ENCODE results near the gene EIF6.
A peak's percentile ranks its signal among the peaks of the same experiment; 100 is the strongest.
"Not testable (repeated sequence)": the region's sequence is repeated elsewhere in the genome, so short reads cannot be mapped to it uniquely, and the experiment has no call there.

EIF6 gene

GRCh38 chr20:35284267-35284991, at the start of gene EIF6:
TSS of gene EIF6 (minus strand) at chr20:35284772. CDS start at chr20:35284487, 285 bp downstream.
- peak; percentile 84 for DNase-seq

GRCh38 chr20:35333606-35334005, 49.0 kb upstream of the EIF6 start:
- DNase-seq: no peak

- no peak for DNase-seq
Measured at GRCh38 chr20:35332540-35333200, 48.1 kb upstream of the EIF6 start.

GRCh38 chr20:35329435-35330139, 45.0 kb upstream of the EIF6 start:
- DNase-seq: peak; percentile 14

GRCh38 chr20:35328689-35329088, 44.1 kb upstream of the EIF6 start:
- no peak for DNase-seq

- DNase-seq: no peak
Measured at GRCh38 chr20:35328095-35328685, 43.6 kb upstream of the EIF6 start.

GRCh38 chr20:35327074-35327976, 42.8 kb upstream of the EIF6 start:
- no peak for DNase-seq

- no peak for DNase-seq
Measured at GRCh38 chr20:35326740-35327073, 42.1 kb upstream of the EIF6 start.

GRCh38 chr20:35326021-35326739, 41.6 kb upstream of the EIF6 start:
- no peak for DNase-seq

- DNase-seq: no peak
Measured at GRCh38 chr20:35325401-35325800, 40.8 kb upstream of the EIF6 start.

GRCh38 chr20:35320396-35321126, 36.0 kb upstream of the EIF6 start:
- no peak for DNase-seq

- no peak for DNase-seq
Measured at GRCh38 chr20:35319871-35320197, 35.3 kb upstream of the EIF6 start.

GRCh38 chr20:35319192-35319870, 34.8 kb upstream of the EIF6 start:
- DNase-seq: no peak

- no peak for DNase-seq
Measured at GRCh38 chr20:35318502-35319157, 34.1 kb upstream of the EIF6 start.

GRCh38 chr20:35317416-35318210, 33.0 kb upstream of the EIF6 start:
- no peak for DNase-seq

GRCh38 chr20:35316086-35316485, 31.5 kb upstream of the EIF6 start:
- DNase-seq: no peak

GRCh38 chr20:35315632-35316020, 31.1 kb upstream of the EIF6 start:
- not testable (repeated sequence) for DNase-seq

GRCh38 chr20:35314816-35315631, 30.5 kb upstream of the EIF6 start:
- no peak for DNase-seq

All from CD4-positive, alpha-beta T cell treated with Interleukin-21 for 1 hour (primary cell).